Fibroblast of skin of scalp (primary cell): ENCODE results near the gene ST6GALNAC3.
A peak's percentile ranks its signal among the peaks of the same experiment; 100 is the strongest.

Experiments
- DNase-seq: peaks from one replicate; pipeline ENCODE4 v3.0.0-alpha.2; 2013

ST6GALNAC3 gene

GRCh38 chr1:76352741-76353435 lies 278.3 kb downstream of the ST6GALNAC3 start:
- no peak for DNase-seq

DNA sequence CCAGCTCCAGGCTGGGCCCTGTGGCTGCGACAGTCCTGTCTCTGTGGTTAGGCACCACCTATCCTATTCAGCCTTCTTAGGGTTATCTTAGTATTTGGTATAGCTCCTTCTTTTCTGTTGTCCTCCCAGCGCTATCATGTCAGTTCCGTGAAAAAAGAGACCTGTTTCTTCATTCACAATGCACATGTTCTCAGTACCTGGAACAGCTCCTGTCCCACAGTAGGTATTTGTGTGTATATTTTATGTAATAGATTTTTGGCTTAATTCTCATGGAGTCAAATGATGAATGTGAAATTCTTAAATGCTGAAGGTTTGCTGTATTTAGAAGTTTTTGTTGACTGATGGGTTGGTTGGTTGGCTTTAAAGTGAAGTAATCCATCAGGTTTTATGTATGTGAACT lies 279.7 kb downstream of the ST6GALNAC3 start:
- DNase-seq = no peak

DNA sequence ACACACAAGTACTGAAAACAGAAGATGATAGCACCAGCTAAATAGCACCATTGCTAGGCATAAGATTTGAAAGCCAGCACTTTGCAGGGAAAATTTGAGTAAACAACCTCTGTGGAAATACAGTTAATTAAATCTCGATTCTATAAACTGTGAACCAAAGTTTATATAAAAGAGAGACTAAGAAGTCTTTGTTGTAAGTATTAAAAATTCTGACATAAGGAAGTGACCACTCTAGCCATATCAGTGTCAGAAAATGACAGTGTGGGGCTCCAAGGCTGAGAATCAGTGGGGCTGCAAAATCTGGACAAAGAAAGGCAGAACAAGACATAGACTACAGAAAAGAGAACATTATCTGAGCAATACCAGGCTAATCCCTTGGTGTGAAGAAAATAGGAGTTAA lies 292.2 kb downstream of the ST6GALNAC3 start:
- DNase-seq = no peak

DNA sequence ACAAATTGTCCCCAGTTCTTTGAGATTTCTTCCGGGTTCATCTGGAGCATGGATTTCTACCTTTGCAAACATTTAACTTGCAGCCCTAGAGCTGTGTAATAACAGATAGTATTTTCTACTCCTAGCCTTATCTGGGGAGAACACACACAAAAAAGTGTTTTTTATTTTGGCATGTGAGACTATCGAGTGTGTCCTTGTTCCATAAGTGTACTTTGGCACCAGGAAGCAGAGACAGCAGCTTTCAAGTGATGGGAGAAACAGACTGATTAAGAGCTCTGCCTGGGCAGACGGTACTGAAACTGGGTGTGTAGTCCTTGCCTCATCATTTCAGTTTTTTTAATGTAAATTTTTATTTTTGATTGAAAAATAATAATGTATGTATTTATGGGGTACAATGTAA lies 297.4 kb downstream of the ST6GALNAC3 start:
- DNase-seq = no peak

DNA sequence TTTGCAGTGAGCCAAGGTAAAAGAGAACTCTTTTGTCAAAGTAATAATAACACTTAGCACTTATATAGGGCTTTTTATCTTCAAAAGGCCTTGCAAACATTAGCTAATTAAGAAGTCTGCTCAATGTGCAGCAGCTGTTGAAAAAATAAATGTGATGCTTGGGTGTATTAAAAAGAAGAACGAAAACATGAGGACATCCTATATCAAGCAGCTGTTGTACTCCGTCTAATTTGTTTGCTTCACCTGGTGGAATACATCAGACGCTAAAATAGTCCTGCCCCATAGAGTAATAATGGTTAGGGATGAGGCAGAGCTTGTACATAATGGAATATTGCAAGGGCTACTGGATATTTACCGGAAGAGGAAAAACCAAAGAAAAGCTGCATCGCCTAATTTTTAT lies 299.5 kb downstream of the ST6GALNAC3 start:
- no peak for DNase-seq

DNA sequence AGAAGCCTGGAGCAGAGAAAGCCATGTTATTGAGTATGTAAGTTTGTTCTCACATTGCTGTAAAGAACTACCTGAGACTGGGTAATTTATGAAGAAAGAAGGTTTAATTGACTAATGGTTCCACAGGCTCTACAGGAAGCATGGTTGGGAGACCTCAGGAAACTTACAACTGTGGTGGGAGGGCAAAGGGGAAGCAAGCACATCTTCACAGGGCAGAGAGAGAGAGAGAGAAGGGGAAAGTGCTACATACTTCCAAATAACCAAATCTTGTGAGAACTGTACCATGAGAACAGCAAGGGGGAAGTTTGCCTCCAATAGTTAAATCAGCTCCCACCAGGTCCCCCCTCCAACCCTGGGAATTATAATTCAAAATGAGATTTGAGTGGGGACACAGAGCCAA lies 302.7 kb downstream of the ST6GALNAC3 start:
- DNase-seq = no peak

- DNase-seq = no peak
These were observed 305.0 kb downstream of the ST6GALNAC3 start for GRCh38 chr1:76379506-76379905.

- DNase-seq = peak; percentile 52
These were observed 307.0 kb downstream of the ST6GALNAC3 start for GRCh38 chr1:76381450-76382097.

DNA sequence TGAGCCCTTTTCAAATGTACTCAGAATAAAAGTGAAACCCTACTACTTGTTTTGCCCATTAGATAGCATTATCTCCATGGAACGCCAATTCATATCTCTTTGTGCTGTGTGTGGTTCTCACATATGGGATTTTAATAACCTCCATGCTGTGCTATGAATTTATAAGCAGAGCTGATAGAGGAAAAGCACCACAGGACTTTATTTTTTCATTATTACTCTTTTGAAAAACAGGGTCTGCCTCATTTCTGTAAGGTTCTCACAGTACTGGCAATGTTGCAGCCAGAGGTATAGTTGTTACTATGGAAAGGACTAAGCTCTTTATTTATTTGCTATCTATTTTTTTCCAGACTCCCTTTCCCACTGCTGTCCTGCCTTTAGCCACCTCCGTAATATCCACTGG lies 313.7 kb downstream of the ST6GALNAC3 start:
- no peak for DNase-seq

DNA sequence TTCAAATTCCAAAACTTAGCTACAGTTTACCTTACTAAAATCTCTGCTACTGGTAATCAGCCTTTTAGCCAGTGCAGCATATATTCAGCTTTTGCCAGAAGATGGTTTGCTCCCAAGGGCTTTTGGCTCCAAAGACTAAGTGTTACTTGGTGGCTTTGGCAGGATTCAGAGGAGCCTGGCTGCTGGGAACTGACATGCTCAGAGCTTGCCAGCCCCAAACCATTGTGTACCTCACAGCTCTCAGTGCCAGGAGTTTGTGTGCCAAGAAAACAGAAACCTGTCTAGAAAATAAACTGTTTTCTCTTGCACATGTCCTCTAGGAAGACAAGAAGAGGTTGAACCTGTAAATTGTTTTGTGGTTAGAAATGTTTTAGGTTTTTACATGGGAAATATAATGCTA lies 315.9 kb downstream of the ST6GALNAC3 start:
- DNase-seq = no peak

GRCh38 chr1:76395059-76395458 lies 320.5 kb downstream of the ST6GALNAC3 start:
- DNase-seq = no peak

- DNase-seq = no peak
These were observed 327.6 kb downstream of the ST6GALNAC3 start for GRCh38 chr1:76402128-76402527.

DNA sequence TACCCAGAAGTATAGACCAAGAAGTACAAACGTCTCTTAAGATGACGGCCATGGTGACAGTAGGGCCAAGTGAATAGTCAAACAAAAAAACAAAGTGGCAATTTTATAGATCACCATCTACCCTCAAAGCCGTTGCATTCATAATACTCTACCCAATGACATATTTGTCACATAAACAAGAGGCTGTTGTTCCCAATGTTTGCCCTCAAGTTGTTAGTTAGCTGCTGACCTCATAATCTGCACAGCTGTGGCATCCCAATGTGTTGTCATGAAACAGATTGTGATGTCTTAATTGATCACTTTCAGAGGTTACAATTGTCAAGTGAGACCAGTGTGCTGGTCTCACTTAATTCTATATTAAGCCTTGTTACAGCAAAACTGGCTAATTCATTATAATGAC lies 333.8 kb downstream of the ST6GALNAC3 start:
- no peak for DNase-seq

DNA sequence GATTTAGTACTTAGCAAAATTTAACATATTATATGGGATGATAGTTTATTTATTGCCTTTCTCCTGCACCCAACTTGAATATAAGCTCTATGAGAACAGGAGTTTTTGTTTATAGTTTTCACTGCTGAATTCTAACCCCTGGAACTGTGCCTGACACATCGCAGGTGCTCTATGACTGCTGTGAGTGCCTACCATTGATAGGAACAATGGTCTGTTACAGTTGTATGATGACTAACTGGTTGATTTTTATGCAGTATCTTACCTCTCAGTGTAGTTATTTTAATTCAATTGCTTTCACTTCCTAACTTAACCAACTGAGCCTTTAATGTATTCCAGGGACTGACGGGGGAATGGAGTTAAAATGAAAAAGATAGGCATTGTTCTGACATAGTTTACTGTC lies 336.0 kb downstream of the ST6GALNAC3 start:
- DNase-seq = no peak

DNA sequence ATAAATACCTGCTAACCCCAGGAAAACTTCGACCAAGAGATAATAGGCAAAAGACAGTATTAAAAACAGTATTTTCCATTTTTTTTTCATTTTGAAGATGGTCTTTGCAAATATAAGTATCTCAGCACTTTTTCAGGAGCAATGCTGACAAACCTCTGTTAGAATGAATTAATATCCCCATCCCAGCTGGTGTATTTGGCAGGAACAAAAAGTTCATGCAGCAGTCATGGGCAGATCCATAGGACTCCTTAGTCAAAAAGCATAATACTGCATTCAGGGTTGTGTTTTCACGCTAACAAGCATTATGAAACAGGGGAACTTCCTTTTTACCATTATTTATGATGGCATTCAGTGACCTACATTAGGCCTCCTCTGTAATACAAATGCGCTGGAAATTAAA lies 344.0 kb downstream of the ST6GALNAC3 start:
- DNase-seq = no peak

- DNase-seq = no peak
These were observed 345.1 kb downstream of the ST6GALNAC3 start for GRCh38 chr1:76419603-76420002.

GRCh38 chr1:76425201-76426145 lies 350.9 kb downstream of the ST6GALNAC3 start:
- peak; percentile 96 for DNase-seq

GRCh38 chr1:76426606-76427005 lies 352.1 kb downstream of the ST6GALNAC3 start:
- peak; percentile 31 for DNase-seq

DNA sequence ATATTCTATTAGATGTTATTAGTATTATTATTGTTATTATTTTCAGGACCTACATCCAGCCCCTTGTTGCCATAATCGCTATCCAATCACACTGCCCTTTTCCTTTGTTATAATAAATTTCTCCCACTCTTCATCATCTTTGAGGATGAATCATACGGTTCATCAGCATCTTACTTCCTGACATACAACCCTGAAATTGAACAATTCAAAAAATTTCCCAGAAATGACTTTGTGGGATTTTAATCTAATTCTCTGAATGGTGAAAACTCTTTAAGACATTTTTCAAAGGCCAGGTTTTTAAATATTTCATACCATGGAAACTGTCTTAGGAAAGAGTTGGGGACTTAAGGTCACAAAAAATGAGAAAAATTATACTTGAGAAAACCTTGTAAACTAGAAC lies 353.5 kb downstream of the ST6GALNAC3 start:
- DNase-seq = peak; percentile 73

DNA sequence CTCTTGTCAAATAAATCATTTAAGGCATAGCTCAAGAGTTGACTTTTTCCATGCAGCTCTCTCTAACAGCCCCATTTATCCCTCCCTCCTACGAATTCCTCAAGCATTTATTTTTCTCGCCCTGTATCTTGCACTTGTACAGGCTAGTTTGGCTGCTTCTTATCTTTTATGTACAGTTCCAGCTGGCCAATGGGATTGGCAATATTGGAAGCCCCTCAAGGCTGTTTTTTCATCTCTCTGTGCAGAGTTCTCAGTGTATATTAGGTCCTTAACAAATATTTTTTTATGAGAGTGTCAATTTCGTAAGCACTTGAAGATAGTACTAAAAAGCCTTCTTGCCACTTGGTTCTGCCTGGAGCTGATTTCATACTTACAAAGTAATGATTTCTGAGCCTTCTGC lies 356.0 kb downstream of the ST6GALNAC3 start:
- DNase-seq = no peak

GRCh38 chr1:76433526-76433925 lies 359.0 kb downstream of the ST6GALNAC3 start:
- peak; percentile 50 for DNase-seq

- DNase-seq = no peak
These were observed 368.7 kb downstream of the ST6GALNAC3 start for GRCh38 chr1:76443217-76443616.

DNA sequence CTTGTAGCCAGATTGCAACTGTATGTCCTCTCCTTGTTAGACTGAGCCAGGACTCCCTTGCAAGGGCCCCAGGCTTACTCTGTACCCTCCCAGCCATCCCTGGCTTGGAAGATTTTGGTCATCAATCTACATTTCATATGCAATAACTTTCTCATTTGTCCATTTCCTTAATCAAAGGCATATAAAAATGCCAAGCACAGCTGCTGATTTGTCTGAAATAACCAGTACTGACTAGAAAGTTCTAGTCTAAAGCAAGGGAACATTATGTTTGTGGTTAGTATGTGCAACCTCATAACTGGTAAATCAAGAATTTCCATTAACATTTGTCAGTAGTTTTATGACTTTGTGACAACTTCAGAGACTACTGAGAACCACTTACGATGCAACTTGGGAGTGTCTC lies 370.2 kb downstream of the ST6GALNAC3 start:
- no peak for DNase-seq
